GM21528 (cell line): ENCODE results near the gene NUP93.
"Not testable (repeated sequence)": the region's sequence is repeated elsewhere in the genome, so short reads cannot be mapped to it uniquely, and the experiment has no call there.

Experiments used
- ATAC-seq: cut with Tn5 transposase; IDR thresholded peaks from one replicate; pipeline ENCODE4 v1.9.1; 2021; ENCODE audit warnings: mild to moderate bottlenecking, moderate library complexity; ENCODE audit not compliant: unreplicated experiment, low FRiP score

Gene NUP93

DNA sequence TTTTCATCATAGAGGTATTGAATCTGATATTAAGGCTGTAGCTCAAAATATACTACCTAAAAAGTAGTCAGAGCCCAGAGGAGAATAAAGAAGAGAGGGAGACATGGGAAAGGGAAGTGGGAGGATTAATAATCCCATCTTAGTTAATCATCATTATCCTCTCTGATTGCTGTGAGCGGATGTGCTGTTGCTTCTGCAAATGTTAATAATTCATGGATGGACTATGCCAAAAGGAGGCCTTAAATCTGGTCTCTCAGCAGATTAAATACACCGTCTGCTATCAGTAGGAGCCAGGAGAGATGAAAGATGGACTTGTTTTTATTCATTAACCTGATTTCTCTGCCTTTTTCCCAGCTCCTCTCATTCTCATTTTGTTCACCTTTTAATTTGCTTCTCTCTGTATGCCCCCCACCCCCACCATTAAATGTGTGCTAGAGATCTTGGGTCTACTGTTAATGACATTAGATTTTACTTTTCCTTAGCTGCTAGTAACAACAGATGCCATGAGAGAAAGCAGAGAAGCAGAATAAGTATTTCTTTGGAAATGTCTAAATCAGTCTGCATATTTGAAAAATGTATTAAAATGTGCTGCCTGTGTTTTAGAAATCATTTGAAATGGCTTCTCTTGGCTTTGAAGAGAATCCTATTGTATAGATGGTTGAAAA, 44.2 kb downstream of the NUP93 start:
- ATAC-seq = no peak

DNA sequence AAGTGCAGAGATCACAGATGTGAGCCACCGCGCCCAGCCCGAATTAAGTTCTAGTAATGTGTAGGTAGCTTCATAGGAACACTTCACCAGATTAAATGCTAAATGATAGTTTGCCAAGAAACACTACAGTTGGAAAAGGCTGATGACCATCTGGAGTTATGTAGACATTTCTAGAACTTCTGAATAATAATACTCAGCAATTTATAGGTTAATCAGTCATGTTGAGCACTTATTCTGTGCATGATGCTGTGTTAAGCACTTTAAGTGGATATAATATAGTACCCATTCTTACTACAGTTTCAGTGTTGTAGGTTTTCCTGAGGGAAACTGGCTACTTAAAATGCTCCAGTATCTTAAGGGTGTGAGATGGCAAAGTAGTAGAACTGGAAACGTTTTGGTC, 45.2 kb downstream of the NUP93 start:
- no peak for ATAC-seq

DNA sequence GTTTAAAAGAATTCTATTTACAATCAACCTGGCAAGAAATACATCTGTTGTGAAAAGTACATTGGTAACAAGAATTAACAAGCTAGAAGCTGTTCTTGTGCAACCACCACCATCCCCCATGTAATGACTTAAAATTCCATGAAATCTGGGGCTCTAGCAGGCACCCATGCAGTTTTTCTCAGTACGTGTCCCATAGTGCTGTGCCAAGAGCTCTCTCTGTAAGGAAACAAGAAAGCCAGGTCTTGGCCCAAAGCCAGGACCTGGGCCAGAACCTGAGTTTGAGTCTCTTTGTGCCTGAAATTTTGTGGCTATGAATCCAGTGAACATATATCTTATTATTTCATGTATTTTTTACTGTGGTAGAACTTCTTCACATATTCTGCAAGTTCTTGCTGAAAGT, 46.6 kb downstream of the NUP93 start:
- no peak for ATAC-seq

DNA sequence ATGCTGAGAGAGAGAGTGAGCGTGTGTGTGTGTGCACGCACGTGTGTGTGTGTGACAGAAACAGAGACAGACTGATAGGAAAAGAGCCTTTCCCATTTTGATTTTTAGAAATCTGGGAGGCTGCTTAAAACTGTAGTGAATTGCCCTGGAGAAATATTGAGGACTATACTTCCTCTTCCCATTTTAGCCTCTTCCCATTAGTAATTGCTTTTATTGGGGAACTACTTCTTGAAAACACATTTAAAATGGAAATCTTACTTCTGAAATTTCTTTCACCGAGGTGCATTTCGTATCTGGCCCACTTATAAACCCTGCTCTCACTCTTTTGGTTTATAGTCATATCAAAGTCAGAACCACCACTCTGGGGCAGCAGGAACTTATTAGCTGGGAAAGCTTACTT, 47.1 kb downstream of the NUP93 start:
- no peak for ATAC-seq

DNA sequence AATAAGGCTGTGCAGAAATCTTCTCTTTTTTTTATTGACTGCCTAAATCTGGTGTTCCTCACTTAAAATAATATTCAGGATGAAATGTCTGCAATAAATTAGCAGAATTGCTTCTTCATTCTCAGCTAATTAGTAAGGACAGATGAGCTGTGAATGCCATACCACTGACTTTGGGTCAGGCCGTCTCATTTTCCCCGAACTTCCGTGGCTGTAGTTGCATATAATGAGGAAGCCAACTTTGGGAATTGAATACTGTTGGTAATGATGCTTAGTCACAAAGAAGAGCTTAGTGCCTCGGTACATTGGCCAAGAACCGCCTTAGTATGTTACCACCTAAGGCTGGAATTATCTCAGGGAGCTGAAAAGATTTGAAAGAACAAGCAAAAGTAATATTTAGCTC, 47.6 kb downstream of the NUP93 start:
- ATAC-seq = no peak

DNA sequence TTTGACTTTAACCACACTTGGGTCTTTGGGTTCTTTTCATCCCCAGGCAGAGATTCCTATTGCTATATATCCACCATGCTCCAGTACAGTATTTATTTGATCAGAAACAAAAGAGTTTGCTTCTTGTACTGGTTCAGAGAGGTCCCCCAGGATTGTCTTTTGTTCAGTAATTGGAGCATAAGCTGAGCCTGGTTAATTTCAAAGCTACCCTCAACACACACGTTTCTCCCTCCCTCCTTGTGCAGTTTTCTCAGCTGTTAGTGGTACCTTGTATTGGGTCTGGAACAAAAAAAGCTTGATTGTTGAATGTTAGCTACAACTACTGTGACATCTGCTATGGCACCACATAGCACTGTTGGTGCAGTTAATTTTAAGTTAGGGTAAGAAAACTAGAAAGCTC, 50.0 kb downstream of the NUP93 start:
- ATAC-seq = no peak

DNA sequence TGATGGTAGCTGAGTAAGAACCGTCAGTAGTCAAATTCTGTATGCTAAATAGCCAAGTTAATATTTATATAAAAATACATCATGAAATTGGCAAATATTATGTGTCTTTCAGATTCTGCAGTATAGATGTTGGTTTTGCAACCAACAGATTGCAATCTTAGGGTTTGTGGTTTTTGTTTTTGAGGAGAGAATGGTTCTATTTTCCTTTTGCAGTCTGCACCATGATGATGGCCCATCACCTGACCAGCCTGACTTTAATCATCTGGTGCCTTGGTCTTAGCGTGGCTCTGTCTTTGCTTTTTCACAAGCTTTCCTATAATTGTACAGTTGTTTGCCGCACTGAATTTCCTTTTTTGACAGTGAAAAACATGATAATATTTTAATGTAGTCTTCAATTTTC, 50.7 kb downstream of the NUP93 start:
- ATAC-seq = no peak

DNA sequence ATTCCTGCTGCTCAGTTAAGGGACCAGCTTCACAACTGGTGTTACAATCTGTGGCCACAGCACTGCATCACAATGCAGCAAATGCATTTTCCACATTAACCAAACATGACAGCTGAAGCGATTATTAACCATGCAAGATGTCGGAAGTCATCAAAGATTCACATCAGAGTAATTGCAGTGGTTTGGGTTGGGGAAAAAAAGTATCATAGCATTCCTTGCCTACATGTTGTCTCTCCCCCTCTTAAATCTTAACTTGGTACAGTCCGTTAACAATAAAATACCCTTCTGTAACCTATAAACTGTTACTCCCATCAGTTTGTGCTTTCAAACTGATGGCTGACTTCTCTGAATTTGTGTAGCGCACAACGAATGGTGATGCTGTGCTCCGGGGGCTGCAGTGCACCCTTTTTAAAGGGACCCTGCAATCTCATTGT, 51.6 kb downstream of the NUP93 start:
- no peak for ATAC-seq

DNA sequence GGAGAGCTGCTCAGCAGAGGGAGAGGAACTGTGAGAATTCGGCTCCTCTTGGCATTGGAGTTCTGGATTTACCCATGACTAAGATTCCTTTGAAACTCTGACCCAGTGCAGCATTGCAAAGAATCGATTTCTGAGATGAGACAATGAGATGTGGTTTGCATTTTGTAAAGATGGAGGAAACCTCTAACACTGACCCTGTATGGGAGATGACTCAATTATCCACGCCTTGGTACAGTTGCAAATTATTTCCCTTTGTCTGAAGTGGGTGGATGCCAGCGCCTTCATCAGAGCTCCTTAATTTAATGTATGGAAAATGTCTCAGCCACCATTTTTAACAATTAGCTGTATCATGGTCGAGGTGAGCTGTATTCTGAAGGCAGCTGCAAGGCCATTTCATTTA, 53.4 kb downstream of the NUP93 start:
- ATAC-seq = no peak

DNA sequence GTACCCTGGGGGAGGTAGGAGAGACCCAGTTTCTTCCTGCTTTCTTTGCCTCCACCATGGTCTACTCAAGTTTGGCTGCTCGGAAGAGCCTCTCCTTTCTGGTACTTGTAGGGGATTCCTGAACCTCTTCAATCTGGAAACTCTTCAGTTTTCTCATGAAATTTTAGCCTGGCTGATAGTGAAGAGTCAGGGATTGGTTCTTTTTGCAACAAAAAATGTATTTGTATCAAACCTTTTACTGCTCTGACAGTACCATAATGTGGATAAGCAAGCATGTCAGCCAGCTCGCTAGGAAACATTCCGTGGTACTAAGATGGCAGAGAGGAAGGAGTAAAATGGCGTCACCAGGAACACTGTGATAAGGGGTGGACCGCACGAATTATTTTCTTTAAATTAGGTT, 55.4 kb downstream of the NUP93 start:
- no peak for ATAC-seq

DNA sequence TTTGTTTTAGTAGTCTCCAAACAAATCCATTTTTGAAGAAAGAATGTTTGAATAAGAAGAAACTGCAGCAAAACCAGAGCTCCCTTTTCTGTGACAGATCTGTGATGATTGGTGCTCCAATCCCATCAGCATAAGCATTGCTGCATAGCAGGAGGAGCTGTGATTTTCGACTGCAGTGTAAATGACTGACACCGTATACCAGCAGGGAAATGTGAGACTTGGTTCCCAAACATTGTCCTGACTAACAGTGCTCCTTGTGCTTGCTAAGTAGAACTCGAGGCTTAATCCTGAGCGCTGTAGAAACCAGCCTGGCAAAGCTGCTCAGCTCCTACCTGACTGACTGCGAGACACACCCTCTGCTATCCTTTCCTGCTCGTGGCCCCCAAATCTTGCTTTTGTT, 57.2 kb downstream of the NUP93 start:
- ATAC-seq = no peak

DNA sequence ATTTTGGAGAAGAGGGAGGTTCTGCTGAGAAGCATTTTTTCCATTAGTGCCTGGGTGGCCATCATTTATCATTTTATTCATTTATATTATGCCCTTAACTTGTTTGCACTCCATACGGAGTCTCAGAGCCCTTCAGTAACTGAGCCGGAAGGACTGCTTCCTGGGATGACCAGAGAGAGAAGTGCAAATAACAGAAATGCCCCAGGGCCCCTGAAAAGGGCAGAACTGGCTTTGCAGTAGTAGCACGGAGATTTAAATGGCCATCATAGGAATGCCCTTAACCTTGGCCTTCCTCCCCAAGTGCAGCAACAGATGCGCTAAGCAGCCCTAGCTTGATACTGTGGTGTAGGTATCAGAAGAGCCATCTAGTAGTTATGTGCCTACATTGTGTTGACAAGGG, 58.5 kb downstream of the NUP93 start:
- no peak for ATAC-seq

DNA sequence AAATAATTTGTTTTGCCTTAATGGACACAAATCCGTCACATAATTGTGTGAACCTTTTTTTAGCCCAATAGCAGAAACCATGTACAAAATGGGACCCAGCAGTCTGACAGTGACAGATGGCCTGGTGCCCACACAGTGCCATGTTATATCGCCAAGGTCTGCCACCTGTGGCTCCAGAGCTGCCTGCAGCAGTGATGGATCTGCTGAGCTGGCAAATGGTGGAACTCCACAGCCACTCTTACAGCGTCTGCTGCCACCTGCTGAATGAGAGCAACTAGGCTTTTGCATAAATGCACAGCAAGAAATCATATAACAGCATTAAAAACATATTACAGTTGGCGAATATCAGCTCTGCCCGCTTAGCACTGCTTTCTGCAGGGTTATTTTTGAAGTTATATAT, 59.4 kb downstream of the NUP93 start:
- ATAC-seq = no peak

DNA sequence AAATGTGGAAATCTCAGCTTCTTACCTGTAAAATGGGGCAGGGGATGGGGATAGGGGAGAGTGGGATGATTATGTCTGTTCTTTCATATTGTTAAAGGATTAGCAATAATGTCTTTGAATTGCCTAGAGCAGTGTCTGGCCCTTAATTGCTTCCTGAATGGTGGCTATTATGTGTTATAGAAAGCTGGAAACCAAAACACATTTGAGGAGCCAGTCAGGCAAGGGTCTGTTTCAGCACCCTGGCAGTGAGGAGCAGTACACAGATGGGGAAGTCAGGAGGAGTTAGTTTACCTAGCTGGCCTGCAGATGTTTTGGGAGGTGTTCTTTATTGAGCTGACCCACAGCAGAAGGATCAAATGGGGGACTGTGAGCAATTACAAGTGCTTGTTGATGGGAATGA, 63.0 kb downstream of the NUP93 start:
- ATAC-seq = no peak

DNA sequence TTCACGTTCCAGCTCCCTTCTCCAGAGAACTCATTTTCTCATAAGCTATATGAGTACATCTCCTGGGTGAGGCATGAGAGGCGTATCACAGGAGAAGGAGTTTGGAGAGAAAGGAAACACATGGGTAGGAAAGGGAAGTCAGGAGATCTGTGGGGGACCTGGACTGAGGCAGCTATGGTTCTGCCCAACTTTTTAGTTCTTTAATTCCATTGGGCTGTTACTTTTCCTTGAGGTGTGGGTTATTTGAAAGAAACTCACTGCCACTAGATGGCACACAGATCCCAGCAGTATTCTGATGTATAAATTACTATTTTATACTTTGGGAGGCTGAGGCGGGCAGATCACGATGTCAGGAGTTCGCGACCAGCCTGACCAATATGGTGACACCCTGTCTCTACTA, 63.6 kb downstream of the NUP93 start:
- no peak for ATAC-seq

DNA sequence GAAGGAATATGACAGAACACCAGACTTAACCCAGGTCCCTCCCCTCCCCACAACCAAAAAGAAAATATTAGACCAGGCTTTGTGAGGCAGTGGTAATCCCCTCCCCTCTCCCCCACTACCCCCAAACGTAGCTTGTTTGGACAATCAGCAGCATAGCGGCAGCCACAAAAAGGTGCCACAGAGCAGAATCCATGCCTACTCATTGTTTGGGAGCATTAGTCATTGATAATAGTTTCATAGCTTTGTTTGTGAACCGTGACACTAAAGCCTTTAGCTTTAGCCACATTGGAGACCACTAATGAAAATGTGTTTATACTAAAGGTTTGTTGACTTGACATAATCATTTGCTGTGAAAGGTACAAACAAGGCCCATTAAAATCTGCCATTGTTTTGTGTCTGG, 65.1 kb downstream of the NUP93 start:
- no peak for ATAC-seq

DNA sequence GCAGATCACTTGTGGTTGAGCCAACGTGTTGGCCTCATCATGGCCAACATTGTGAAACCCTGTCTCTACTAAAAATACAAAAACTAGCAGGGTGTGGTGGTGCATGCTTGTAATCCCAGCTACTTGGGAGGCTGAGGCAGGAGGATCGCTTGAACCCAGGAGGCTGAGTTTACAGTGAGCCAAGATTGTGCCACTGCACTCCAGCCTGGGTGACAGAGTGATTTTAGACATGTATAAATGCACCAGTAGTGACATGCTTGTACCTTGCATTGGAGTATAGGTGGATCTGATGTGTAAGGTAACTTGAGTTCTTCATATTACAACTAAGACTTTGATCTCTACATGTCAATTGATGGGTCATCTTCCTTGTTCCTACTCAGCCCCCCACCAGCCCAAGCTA, 67.1 kb downstream of the NUP93 start:
- not testable (repeated sequence) for ATAC-seq

DNA sequence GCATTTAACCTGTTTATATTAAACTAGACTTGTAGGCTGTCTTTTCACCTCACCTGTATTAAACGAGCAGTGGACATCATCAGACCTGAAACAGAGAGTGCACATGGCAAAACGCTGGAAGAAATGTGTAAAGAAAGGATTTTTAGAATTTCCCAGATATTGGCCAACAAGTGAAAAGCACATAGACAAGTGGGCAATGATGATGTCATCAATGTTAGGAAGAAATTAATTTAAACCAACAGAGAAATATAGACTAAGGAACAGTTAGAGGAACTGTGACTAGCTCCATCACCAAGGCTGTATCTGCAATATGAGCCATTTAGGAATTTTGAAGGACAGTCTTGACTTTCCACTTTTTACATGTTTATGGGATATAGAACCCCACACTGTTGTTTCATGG, 67.9 kb downstream of the NUP93 start:
- no peak for ATAC-seq

DNA sequence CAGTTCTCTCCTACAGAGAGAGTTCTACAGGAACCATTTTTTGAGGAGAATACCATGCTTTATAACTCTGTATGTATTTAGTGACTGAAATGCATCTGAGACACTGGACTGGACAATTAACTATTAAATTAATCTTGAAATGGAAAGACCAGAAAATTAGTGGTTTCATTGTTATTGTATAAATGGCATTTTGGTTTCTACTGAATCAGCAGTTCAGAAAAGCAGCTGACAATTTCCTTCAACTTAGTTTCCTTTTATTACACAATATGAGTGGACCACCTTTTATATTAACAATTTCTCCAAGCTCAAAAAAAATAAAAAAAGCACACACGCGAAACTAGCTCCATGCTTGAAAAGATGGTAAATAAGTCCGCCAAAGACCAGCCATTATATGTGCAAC, 69.0 kb downstream of the NUP93 start:
- ATAC-seq = no peak

DNA sequence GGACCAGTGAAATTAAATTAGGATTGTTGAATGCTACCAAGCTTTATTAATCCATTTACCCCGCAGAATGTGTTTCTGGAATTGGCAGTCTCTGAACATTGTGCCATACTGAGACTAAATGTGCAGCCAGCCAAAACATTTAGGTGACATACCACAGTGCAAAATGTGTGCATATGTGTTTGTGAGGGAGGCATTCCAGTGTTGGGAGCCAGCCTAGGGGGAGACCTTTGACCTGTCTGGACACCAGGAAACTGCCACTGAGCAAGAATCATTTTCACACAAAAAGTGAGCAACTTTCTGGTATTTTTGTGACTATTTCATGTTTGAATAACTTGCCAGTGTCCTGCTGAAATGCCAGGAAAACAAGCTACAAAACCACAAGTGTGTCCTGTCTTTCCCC, 70.4 kb downstream of the NUP93 start:
- no peak for ATAC-seq

DNA sequence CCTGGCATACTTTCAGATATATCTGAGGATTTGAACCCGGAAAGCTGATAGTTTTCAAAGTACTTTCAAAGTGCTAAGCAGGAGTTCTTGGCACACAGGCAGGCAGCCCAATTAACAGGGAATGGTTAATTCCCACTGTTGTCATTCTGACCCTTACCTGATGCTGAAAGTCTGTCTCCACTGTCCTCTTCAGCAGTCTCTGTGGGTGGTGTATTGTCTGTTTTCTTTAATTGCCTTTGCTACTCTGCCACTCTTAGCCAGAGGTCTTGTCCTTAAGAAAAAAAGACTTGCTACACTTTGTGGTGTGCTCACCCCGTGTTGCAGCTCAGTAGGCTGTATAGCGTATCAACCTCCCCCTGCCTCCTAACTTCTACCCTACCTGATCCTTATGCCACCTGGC, 71.8 kb downstream of the NUP93 start:
- no peak for ATAC-seq

DNA sequence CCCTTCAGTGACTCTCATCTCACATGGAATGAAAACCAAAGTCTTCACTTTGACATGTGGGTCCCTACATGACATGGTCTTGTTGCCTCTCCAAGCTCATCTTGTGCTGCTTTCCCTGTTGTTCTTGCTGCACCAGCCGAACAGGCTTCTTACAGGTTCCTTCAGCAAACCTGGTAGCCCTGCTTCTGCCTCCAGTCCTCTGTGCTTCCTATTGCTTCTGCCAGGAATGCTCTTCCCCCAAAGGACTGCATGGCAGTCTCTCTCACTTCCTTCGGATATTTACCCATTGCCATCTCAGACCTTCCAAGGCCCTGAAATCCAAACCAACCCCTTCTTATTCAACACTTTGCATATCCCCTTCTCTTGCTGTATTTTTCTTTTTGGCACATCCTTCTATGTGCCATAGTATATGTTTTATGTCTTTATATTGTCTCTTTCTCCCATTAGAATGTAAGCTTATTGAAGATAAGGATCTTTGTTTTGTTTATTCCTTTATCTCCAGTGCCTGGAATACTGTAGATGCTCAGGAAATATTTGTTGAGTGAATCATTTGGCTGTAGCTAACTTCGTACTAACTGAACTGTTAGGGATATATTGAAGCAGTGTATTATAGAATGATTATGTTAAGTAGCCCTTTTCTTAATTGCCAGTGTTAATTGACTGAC, 77.2 kb downstream of the NUP93 start:
- no peak for ATAC-seq

DNA sequence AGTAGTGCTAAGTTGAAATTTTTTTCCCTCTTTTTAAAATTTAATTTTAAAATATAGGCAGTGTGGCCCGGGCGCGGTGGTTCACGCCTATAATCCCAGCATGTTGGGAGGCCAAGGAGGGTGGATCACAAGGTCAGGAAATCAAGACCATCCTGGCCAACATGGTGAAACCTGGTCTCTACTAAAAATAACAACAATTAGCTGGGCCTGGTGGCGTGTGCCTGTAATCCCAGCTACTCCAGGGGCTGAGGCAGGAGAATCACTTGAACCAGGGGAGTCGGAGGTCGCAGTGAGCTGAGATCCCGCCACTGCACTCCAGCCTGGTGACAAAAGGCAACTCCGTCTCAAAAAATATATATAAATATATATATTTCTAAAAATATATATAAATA, 77.7 kb downstream of the NUP93 start:
- ATAC-seq = not testable (repeated sequence)
